GM21786 (cell line): ENCODE measurements around the gene HNRNPUL1.
A peak's percentile ranks its signal among the peaks of the same experiment; 100 is the strongest.

Experiments
- ATAC-seq: cut with Tn5 transposase; IDR thresholded peaks from one replicate; pipeline ENCODE4 v1.9.1; 2021; ENCODE audit not compliant: unreplicated experiment

HNRNPUL1 gene

DNA sequence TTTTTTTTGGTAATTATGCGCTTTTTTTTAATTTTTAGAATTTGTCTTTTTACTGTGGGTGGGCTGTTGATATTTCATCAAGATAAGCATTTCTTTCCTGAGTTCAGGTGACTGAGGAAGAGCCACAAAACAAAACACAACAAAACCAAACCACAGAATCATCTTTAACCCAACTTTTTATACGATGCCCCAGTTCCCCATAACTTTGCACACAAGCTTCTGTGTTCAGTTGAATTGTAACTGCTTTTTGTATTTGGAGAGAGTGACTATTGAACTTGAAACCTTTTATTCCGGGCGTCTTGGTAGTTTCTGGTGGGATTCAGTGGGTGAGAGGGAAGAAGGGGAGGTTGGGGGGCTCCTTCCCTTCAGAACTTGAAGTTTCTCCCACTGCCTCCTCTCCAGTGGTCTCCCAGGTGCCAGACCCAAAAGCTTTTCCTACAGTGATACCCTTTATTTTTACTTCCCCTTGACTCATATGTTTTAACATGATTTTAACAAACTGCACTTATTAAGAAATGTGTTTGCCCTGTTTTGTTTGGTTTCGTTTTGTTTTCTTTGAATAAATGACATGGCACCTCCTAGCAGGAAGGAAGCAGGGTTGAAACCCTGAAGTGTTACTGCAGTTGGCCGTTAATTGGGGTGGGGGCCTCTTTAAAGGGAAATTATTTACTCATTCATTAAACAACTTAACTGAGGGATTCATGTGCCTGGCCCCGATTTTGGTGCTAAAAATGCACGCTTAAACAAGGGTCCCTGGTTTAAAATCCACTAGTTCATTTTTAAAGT, 43.1 kb downstream of the HNRNPUL1 start:
- ATAC-seq = no peak

- ATAC-seq = no peak
Measured at GRCh38 chr19:41307954-41308449, 43.8 kb downstream of the HNRNPUL1 start.

GRCh38 chr19:41308450-41309179, 44.4 kb downstream of the HNRNPUL1 start:
- peak; percentile 49 for ATAC-seq

DNA sequence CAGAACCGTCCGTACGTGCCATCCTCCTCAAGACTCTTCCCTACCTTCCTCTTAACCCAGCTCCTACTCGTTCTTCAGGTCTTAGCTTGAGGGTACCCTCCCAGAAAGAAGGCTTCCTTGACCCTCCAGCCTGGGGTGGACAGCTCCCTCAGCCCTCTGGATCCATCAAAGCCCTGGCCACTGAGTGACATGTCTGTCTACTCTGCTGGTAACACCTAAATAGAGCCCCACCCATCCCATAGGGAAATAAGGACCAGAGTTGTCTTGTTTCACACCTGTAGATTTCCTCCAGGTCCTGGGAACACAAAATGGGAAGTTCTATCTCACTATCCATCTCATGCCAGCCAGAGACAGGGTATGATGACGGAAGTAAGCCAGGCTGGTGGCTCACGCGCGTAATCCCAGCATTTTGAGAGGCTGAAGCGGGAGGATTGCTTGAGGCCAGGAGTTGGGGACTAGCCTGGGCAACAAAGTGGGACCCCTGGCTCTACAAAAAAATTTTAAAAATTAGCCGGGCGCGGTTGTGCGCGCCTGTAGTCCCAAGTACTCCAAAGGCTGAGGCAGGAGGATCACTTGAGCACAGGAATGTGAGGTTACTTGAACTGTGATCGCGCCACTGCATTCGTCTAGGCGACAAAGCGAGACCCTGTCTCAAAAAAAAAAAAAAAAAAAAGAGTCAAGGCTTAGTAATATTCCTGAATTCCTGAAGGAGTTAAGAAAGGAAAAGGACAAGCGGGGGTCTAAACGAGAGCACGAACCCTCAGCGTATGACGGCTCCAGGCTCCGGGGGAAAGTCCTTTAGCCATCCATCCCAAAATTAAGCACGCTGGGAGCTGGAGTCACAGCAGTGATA, 45.2 kb downstream of the HNRNPUL1 start:
- ATAC-seq = no peak

GRCh38 chr19:41310033-41310831, 46.1 kb downstream of the HNRNPUL1 start, which contains the start of gene CCDC97:
TSS of gene CCDC97 (plus strand) at chr19:41310172. CDS start at chr19:41310311, 139 bp downstream.
- peak; percentile 55 for ATAC-seq

DNA sequence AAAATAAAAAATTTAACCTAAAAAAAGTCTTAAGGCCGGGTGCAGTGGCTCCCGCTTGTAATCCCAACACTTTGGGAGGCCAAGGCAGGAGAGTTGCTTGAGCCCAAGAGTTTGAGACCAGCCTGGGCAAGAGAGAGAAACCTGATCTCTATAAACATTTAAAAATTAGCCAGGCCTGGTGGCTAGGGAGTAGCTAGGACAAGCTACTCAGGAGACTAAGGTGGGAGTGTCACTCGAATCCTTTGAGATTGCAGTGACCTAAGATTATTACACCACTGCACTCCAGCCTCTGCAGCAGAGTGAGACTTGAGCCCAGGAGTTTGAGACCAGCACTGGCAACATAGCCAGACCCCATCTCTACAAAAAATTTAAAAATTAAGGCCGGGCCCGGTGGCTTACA, 46.9 kb downstream of the HNRNPUL1 start:
- no peak for ATAC-seq

DNA sequence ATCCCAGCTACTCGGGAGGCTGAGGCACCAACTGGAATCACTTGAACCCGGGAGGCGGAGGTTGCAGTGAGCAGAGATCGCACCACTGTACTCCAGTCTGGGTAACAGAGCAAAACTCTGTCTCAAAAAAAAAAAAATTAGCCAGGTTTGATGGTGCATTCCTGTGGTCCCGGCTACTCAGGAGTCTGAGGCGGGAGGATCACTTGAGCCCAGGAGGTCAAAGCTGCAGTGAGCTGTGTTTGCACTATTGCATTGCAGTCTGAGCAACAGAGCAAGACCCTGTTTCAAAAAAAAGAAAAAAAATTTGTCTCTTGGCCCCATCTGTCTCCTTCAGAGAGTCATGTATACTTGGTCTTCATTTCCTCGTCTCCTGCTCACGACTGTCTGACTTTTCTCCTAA, 47.4 kb downstream of the HNRNPUL1 start:
- ATAC-seq = no peak

DNA sequence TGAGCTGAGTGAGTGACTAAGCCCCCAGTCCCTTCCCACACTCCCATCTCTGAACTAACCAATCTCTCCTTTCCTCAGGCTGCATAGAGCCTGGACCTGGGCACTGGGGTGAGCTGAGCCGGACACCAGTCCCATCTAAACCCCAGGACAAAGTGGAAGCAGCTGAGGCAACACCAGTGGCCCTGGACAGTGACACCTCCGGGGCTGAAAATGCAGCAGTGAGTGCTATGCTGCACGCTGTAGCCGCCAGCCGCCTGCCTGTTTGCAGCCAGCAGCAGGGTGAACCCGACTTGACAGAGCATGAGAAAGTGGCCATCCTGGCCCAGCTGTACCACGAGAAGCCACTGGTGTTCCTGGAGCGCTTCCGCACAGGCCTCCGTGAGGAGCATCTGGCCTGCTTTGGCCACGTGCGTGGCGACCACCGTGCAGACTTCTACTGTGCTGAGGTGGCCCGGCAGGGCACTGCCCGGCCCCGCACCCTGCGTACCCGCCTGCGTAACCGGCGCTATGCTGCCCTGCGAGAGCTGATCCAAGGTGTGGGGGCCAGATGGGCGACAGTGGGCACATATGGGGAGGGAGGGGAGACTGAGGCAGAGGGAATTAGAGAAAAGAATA, 52.2 kb downstream of the HNRNPUL1 start:
- no peak for ATAC-seq

DNA sequence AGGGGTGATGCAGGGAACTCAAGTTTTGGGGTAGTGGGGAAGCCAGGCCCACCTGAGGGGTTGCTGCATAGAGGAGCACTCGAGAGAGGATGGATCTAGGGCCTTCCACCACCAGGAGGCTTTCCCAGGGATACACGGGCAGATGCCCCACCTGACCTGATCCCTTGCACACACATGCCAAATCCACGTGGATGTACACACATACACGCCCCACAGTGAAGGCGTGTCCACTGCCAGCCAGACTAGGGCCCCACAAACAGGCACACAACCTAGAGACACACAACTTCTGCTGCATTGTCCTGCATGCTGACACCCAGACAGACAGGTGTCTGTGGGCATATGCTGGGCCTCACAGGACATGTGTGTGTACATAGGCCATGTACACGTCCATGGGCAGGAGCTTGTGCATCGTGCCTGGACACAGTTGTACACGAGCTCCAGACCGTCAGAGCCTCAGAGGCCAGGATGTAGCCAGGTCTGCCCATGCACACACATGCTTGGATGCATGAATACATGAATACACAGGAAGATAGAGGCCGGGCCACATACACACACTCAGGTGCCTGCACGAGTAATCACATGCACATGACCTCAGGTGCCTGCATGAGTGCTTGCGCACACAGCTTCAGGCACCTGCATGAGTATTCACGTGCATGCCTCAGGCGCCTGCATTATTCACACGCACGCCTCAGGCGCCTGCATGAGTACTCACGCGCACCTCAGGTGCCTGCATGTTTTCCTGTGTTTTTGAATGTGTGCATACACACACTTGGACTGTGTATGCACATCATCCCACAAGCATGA, 54.7 kb downstream of the HNRNPUL1 start:
- ATAC-seq = no peak

DNA sequence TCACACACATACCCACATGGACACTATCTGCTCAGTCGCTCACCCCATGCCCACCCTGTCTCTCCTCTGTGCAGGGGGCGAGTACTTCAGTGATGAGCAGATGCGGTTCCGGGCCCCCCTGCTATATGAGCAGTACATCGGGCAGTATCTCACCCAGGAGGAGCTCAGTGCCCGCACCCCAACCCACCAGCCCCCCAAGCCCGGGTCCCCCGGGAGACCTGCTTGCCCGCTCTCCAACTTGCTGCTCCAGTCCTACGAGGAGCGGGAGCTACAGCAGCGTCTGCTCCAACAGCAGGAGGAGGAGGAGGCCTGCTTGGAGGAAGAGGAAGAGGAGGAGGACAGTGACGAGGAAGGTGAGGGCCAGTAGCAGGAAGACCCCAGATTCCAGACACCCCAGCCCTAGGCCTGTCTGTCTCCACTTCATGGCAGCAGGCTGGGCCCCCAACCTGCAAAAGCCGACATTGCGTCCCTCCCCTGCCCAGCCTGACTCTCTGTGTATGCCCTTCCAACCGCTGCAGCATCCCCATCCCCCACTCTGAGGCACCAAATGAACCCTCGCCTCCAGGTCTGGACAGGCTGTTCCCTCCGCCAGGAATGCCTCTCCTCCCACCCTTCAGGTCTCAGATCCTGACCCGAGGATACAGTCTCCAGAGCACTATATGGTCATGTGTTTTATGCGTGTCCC, 55.5 kb downstream of the HNRNPUL1 start:
- ATAC-seq = no peak

DNA sequence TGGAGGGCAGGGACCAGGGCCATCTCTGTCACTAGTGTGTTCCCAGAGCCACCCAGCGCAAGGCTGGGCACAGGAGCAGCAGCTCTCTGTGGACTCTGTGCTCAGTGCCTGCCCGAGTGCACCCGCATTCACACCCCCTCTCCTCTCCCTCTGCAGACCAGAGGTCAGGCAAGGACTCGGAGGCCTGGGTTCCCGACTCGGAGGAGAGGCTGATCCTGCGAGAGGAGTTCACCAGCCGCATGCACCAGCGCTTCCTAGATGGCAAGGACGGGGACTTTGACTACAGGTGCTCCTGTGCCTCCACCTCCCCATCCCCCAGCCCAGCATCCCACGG, 56.0 kb downstream of the HNRNPUL1 start:
- ATAC-seq = no peak

DNA sequence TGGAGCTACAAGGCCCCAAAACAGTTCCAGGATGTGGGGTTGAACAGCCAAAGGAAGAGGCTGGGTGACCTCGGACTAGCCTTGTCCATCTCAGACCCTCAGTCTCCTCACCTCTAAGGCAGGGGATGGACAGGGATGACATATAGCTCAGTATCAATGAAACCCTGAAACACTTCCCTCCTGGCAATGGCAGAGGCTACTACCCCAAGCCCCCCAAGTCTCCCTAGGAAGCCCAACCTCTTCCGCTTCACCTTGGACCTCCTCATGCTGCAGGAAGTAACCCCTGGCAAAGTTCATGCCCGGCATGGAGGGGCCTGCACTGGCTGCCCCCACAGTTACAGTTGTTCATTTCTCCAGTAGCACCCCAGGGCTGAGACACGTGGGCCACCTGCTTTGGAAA, 56.4 kb downstream of the HNRNPUL1 start:
- ATAC-seq = no peak

- ATAC-seq = no peak
Measured at GRCh38 chr19:41321204-41321599, 57.0 kb downstream of the HNRNPUL1 start.

GRCh38 chr19:41321600-41322270, 57.6 kb downstream of the HNRNPUL1 start:
- no peak for ATAC-seq

DNA sequence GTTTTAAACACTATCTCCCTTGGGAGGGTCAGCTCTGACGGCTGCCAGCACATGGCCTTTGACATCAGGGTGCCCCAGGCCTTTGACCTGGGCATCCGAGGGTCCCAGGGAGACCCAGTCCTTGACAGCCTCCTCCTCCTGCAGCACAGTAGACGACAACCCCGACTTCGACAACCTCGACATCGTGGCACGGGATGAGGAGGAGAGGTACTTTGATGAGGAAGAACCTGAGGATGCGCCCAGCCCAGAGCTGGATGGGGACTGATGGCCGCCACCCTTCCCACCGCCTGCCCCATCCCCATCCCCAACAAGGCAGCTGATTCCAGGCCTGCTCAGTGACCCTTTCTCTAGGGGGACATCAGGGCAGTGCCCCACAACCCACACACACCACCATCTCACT, 58.3 kb downstream of the HNRNPUL1 start:
- no peak for ATAC-seq

DNA sequence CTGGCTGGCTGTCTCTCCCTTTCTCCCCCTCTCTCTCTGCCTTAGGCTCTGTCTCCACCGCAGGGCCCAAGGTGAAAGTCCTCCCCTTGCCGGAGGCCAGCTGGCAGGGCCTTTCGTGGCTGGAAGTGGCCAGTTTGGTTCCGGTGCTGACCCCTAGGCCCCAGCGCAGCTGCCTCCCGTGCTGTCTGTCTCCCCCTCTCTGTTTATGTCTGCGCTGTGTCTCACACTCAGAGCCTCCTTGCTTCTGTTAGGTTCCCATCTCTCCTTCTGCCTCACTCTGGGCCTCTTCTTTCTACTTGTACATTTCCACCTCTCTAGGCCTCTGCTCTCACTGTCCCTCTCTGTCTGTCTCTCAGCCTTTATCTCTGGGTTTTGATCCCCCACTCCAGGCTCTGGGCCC, 58.9 kb downstream of the HNRNPUL1 start:
- ATAC-seq = no peak

DNA sequence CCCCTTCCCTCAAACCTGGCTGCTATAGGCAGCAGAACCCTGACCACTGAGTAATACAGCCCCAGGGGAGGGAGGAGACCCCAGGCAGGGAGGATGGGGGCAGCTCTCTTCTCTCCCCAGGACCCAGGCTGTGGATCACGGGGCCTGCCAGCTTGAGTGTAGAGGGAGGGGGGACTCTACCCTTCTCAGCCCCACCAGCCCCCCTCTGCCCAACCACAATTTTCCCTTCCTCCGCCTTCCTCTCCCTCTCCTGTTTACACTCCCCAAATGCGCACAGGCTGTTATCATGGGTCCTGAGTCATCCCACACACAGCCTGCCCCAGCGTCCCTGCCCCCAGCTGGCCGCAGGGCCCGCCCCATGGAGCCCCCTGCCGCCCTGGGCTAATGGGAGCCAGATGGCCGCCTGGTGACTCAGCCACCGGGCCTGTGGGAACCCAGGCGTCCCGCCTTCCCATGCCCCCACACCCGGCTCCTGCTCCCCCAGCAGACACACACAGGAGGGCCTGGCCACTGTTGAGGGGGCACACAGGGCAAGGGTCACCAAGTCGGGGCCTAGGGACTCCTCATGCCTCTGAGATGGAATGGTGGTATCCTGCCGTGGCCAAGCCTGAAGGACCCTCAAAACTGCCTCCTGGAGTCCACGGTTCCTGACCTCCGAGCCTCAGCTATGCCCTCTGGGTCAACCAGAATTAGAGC, 59.4 kb downstream of the HNRNPUL1 start:
- no peak for ATAC-seq
